Neural progenitor cell (in vitro differentiated cells): ENCODE data around the gene CD34. TPM values are rescaled to one million over a fixed set of nuclear protein-coding genes. Genes with fewer than 3 reads are reported as not detected.

Experiments
- DNase-seq: peaks from one replicate; pipeline ENCODE4 v3.0.0-alpha.2; 2016; ENCODE audit warnings: low spot score
- H2AFZ ChIP-seq: fragments of 200-600 bp; sonication (generic); replicated peaks from 2 replicates; pipeline ENCODE4 v1.6.1; 2016; ENCODE audit warnings: antibody characterized with exemption
- H3F3A ChIP-seq: fragments of 200-600 bp; sonication (generic); 2 replicates; pipeline ENCODE4 v1.6.1; 2016; ENCODE audit warnings: antibody characterized with exemption, low read depth
- H3K27ac ChIP-seq: fragments of 200-600 bp; sonication (generic); 2 replicates; pipeline ENCODE4 v1.5.1; 2016; ENCODE audit warnings: mild to moderate bottlenecking
- H3K27me3 ChIP-seq: fragments of 200-600 bp; sonication (generic); 2 replicates; pipeline ENCODE4 v1.6.1; 2016; ENCODE audit warnings: mild to moderate bottlenecking, moderate library complexity
- H3K36me3 ChIP-seq: fragments of 200-600 bp; sonication (generic); 2 replicates; pipeline ENCODE4 v1.5.1; 2016
- H3K4me1 ChIP-seq: fragments of 200-600 bp; sonication (generic); 2 replicates; pipeline ENCODE4 v1.6.1; 2016; ENCODE audit warnings: mixed run types
- H3K4me2 ChIP-seq: fragments of 200-600 bp; sonication (generic); 2 replicates; pipeline ENCODE4 v1.6.1; 2016
- H3K4me3 ChIP-seq: fragments of 200-600 bp; sonication (generic); 2 replicates; pipeline ENCODE4 v1.5.1; 2016
- H3K79me2 ChIP-seq: fragments of 200-600 bp; sonication (generic); 2 replicates; pipeline ENCODE4 v1.6.1; 2016; ENCODE audit warnings: low read depth
- H3K9ac ChIP-seq: fragments of 200-600 bp; sonication (generic); 2 replicates; pipeline ENCODE4 v1.6.1; 2016
- H3K9me3 ChIP-seq: fragments of 200-600 bp; sonication (generic); 2 replicates; pipeline ENCODE4 v1.5.1; 2016; ENCODE audit warnings: low read depth
- H4K20me1 ChIP-seq: fragments of 200-600 bp; sonication (generic); 2 replicates; pipeline ENCODE4 v1.6.1; 2016; ENCODE audit warnings: low read depth
- H3K27ac Mint-ChIP-seq: 3 replicates; pipeline ENCODE4 v1.8.0; 2021; ENCODE audit warnings: mixed read lengths
- H3K27me3 Mint-ChIP-seq: 2 replicates; pipeline ENCODE4 v1.8.0; 2022; ENCODE audit warnings: low read depth, mild to moderate bottlenecking, inconsistent platforms, moderate library complexity, mixed read lengths; ENCODE audit not compliant: insufficient read depth
- H3K36me3 Mint-ChIP-seq: 3 replicates; pipeline ENCODE4 v1.8.0; 2021; ENCODE audit warnings: mixed read lengths
- H3K4me1 Mint-ChIP-seq: 3 replicates; pipeline ENCODE4 v1.8.0; 2021; ENCODE audit warnings: mixed read lengths
- H3K4me3 Mint-ChIP-seq: 3 replicates; pipeline ENCODE4 v1.8.0; 2021; ENCODE audit warnings: mild to moderate bottlenecking, moderate library complexity, mixed read lengths
- H3K9me3 Mint-ChIP-seq: 3 replicates; pipeline ENCODE4 v1.8.0; 2020; ENCODE audit warnings: mixed read lengths
- CTCF ChIP-seq: fragments of 200-600 bp; sonication (generic); IDR thresholded peaks from 2 replicates; pipeline ENCODE4 v1.5.1; 2017; ENCODE audit warnings: antibody characterized with exemption, mild to moderate bottlenecking
- EZH2 ChIP-seq: fragments of 200-600 bp; sonication (generic); IDR thresholded peaks from 2 replicates; pipeline ENCODE4 v1.6.1; 2017; ENCODE audit warnings: antibody characterized with exemption, mild to moderate bottlenecking, moderate library complexity
- EZH2phosphoT487 ChIP-seq: fragments of 200-600 bp; sonication (generic); IDR thresholded peaks from 2 replicates; pipeline ENCODE4 v1.6.1; 2017; ENCODE audit warnings: antibody characterized with exemption
- total RNA-seq: library from RNA; depleted of rRNA; stranded (reverse); fragments of >200 nt; gene quantifications from 2 replicates; pipeline ENCODE4 v1.2.3, GENCODE V29; 2015; ENCODE audit warnings: low replicate concordance

CD34 gene
- total RNA-seq, 1 donor from 2014 or later: 0.43 TPM

- Histone ChIP-seq H3K4me3 (no peak overlapping the region), H3K4me1 (no peaks in the 10 kb centered on the region), H2AFZ (no peak overlapping the region), H3K79me2 (no peaks in the 10 kb centered on the region), H3K9me3 (no peaks in the 10 kb centered on the region), H3K27ac (no peak overlapping the region), H3K9ac (no peak overlapping the region), H3K4me2 (no peak overlapping the region), H3K27me3 (no peaks in the 10 kb centered on the region), H3K36me3 (no peaks in the 10 kb centered on the region), H3F3A (no peaks in the 10 kb centered on the region), H4K20me1 (no peaks in the 10 kb centered on the region)
- no peak overlapping the region for H3K27ac Mint-ChIP-seq
- no peak for DNase-seq
- no peak for TF ChIP-seq EZH2
- no peak for TF ChIP-seq EZH2phosphoT487
- TF ChIP-seq CTCF: no peak
- H3K9me3 Mint-ChIP-seq: no peaks in the 10 kb centered on the region
- H3K36me3 Mint-ChIP-seq: no peaks in the 10 kb centered on the region
- no peaks in the 10 kb centered on the region for H3K4me1 Mint-ChIP-seq
- no peak overlapping the region for H3K4me3 Mint-ChIP-seq
- no peaks in the 10 kb centered on the region for H3K27me3 Mint-ChIP-seq
Observed at GRCh38 chr1:207893737-207894582, 17.0 kb downstream of the CD34 start.

- H3K36me3 ChIP-seq: no peaks in the 10 kb centered on the region
- no peaks in the 10 kb centered on the region for H3F3A ChIP-seq
- DNase-seq: no peak
- H3K79me2 ChIP-seq: no peaks in the 10 kb centered on the region
- no peaks in the 10 kb centered on the region for H3K4me1 Mint-ChIP-seq
- TF ChIP-seq EZH2: no peak
- TF ChIP-seq CTCF: no peak
- TF ChIP-seq EZH2phosphoT487: no peak
- no peak overlapping the region for H3K27ac Mint-ChIP-seq
- no peaks in the 10 kb centered on the region for H4K20me1 ChIP-seq
- H3K9me3 ChIP-seq: no peaks in the 10 kb centered on the region
- no peak overlapping the region for H3K9ac ChIP-seq
- no peaks in the 10 kb centered on the region for H3K9me3 Mint-ChIP-seq
- H3K36me3 Mint-ChIP-seq: no peaks in the 10 kb centered on the region
- no peak overlapping the region for H3K27ac ChIP-seq
- no peaks in the 10 kb centered on the region for H3K27me3 Mint-ChIP-seq
- no peaks in the 10 kb centered on the region for H3K4me1 ChIP-seq
- no peak overlapping the region for H2AFZ ChIP-seq
- H3K4me3 ChIP-seq: no peak overlapping the region
- no peak overlapping the region for H3K4me3 Mint-ChIP-seq
- no peaks in the 10 kb centered on the region for H3K27me3 ChIP-seq
- H3K4me2 ChIP-seq: no peak overlapping the region
Observed at GRCh38 chr1:207892764-207893163, 18.2 kb downstream of the CD34 start.

GRCh38 chr1:207891148-207891547 is 19.8 kb downstream of the CD34 start:
- H3K27me3 ChIP-seq: peaks cover 4% of the 10 kb centered on the region
- TF ChIP-seq CTCF (no peak), EZH2phosphoT487 (no peak), EZH2 (no peak)
- Mint-ChIP-seq H3K4me1 (no peaks in the 10 kb centered on the region), H3K36me3 (no peaks in the 10 kb centered on the region), H3K27me3 (no peaks in the 10 kb centered on the region), H3K27ac (no peak overlapping the region), H3K4me3 (no peak overlapping the region), H3K9me3 (no peaks in the 10 kb centered on the region)
- no peaks in the 10 kb centered on the region for H3F3A ChIP-seq
- no peaks in the 10 kb centered on the region for H3K9me3 ChIP-seq
- no peaks in the 10 kb centered on the region for H3K4me1 ChIP-seq
- DNase-seq: no peak
- H3K4me3 ChIP-seq: no peak overlapping the region
- H3K9ac ChIP-seq: no peak overlapping the region
- no peak overlapping the region for H3K27ac ChIP-seq
- no peaks in the 10 kb centered on the region for H4K20me1 ChIP-seq
- H2AFZ ChIP-seq: no peak overlapping the region
- H3K4me2 ChIP-seq: no peak overlapping the region
- H3K79me2 ChIP-seq: no peaks in the 10 kb centered on the region
- H3K36me3 ChIP-seq: no peaks in the 10 kb centered on the region
